ENCODE results near the gene PCDHGA9. TPM values are rescaled to one million over a fixed set of nuclear protein-coding genes. Genes with fewer than 3 reads are reported as not detected.

PCDHGA9 gene
- total RNA-seq, 2 experiments from 2014 or later = not detected

Other genes starting within 250 kb of the PCDHGA9 start
- gene PCDHB7, start 230.1 kb upstream of the PCDHGA9 start, total RNA-seq = not detected
- not detected for gene PCDHB8, start 225.0 kb upstream of the PCDHGA9 start, total RNA-seq
- gene PCDHB16, start 220.4 kb upstream of the PCDHGA9 start, total RNA-seq = not detected
- gene PCDHB9, start 215.6 kb upstream of the PCDHGA9 start, total RNA-seq = not detected
- not detected for gene PCDHB10, start 210.4 kb upstream of the PCDHGA9 start, total RNA-seq
- gene PCDHB11, start 203.2 kb upstream of the PCDHGA9 start, total RNA-seq = not detected
- gene PCDHB12, start 194.1 kb upstream of the PCDHGA9 start, total RNA-seq = not detected
- gene PCDHB13, start 188.9 kb upstream of the PCDHGA9 start, total RNA-seq = not detected
- not detected for gene PCDHB14, start 179.4 kb upstream of the PCDHGA9 start, total RNA-seq
- not detected for gene PCDHB15, start 157.4 kb upstream of the PCDHGA9 start, total RNA-seq
- gene SLC25A2, start 98.7 kb upstream of the PCDHGA9 start, total RNA-seq = under 1 TPM; 0.42 to 0.52 TPM
- gene TAF7, start 82.0 kb upstream of the PCDHGA9 start, total RNA-seq = 10 to 100 TPM; 62.1 to 63.3 TPM
- gene PCDHGA1, start 72.3 kb upstream of the PCDHGA9 start, total RNA-seq = under 1 TPM; 0.04 to 0.05 TPM
- not detected for gene PCDHGA2, start 64.0 kb upstream of the PCDHGA9 start, total RNA-seq
- not detected for gene PCDHGA3, start 58.9 kb upstream of the PCDHGA9 start, total RNA-seq
- not detected for gene PCDHGB1, start 52.7 kb upstream of the PCDHGA9 start, total RNA-seq
- not detected for gene PCDHGA4, start 47.8 kb upstream of the PCDHGA9 start, total RNA-seq
- under 1 TPM; 0.08 to 0.10 TPM for gene PCDHGB2, start 42.8 kb upstream of the PCDHGA9 start, total RNA-seq
- under 1 TPM in 1 of 2 experiments, not detected in 1; 0.05 TPM for gene PCDHGA5, start 38.6 kb upstream of the PCDHGA9 start, total RNA-seq
- gene PCDHGB3, start 32.5 kb upstream of the PCDHGA9 start, total RNA-seq = under 1 TPM in 1 of 2 experiments, not detected in 1; 0.12 TPM
- gene PCDHGA6, start 28.9 kb upstream of the PCDHGA9 start, total RNA-seq = not detected
- gene PCDHGA7, start 20.0 kb upstream of the PCDHGA9 start, total RNA-seq = not detected
- not detected for gene PCDHGB4, start 15.1 kb upstream of the PCDHGA9 start, total RNA-seq
- not detected for gene PCDHGA8, start 10.1 kb upstream of the PCDHGA9 start, total RNA-seq
- not detected for gene PCDHGB5, start 4.8 kb upstream of the PCDHGA9 start, total RNA-seq
- under 1 TPM in 1 of 2 experiments, not detected in 1; 0.04 TPM for gene PCDHGB6, start 5.2 kb downstream of the PCDHGA9 start, total RNA-seq
- gene PCDHGA10, start 10.2 kb downstream of the PCDHGA9 start, total RNA-seq = not detected
- gene PCDHGB7, start 14.9 kb downstream of the PCDHGA9 start, total RNA-seq = under 1 TPM in 1 of 2 experiments, not detected in 1; 0.07 TPM
- gene PCDHGA11, start 18.3 kb downstream of the PCDHGA9 start, total RNA-seq = not detected
- gene PCDHGA12, start 27.7 kb downstream of the PCDHGA9 start, total RNA-seq = not detected
- not detected for gene PCDHGC3, start 73.2 kb downstream of the PCDHGA9 start, total RNA-seq
- gene PCDHGC4, start 82.3 kb downstream of the PCDHGA9 start, total RNA-seq = not detected
- gene PCDHGC5, start 86.3 kb downstream of the PCDHGA9 start, total RNA-seq = not detected
- 100 to 1,000 TPM; 297 to 302 TPM for gene DIAPH1, start 216.2 kb downstream of the PCDHGA9 start, total RNA-seq
- 10 to 100 TPM; 70.2 to 73.9 TPM for gene HDAC3, start 234.1 kb downstream of the PCDHGA9 start, total RNA-seq
- gene RELL2, start 234.2 kb downstream of the PCDHGA9 start, total RNA-seq = 10 to 100 TPM; 25.1 to 26.9 TPM
- 10 to 100 TPM; 58.0 to 59.3 TPM for gene FCHSD1, start 248.6 kb downstream of the PCDHGA9 start, total RNA-seq

All from activated CD4-positive, alpha-beta T cell treated with anti-CD3 and anti-CD28 coated beads, Interleukin-2, amount 10 ng/mL, durations not matched to agents 7 days and 5 days (primary cell).